Measurements from ENCODE around the gene SMPX. TPM values are rescaled to one million over a fixed set of nuclear protein-coding genes. Genes with fewer than 3 reads are reported as not detected.

The SMPX gene
- total RNA-seq, 1 donor from 2014 or later: not detected

GRCh38 chrX:21717802-21718201, 40.1 kb downstream of the SMPX start:
- no peak for DNase-seq (ENCODE audit: low spot score, unreplicated experiment)
- TF ChIP-seq CTCF (IDR thresholded peaks at IDR 0.05; ENCODE audit: unreplicated experiment): no peak
- H3K9me3 Mint-ChIP-seq (ENCODE audit: low read depth): peaks cover 6% of the 10 kb centered on the region
- H3K27ac Mint-ChIP-seq: no peak overlapping the region
- no peaks in the 10 kb centered on the region for H3K27me3 Mint-ChIP-seq
- no peaks in the 10 kb centered on the region for H3K36me3 Mint-ChIP-seq (ENCODE audit: insufficient read depth)
- H3K4me1 Mint-ChIP-seq (ENCODE audit: low read depth): no peaks in the 10 kb centered on the region
- no peak overlapping the region for H3K4me3 Mint-ChIP-seq (ENCODE audit: low read depth)

- H3K4me1 Mint-ChIP-seq (ENCODE audit: low read depth): no peaks in the 10 kb centered on the region
- no peak overlapping the region for H3K4me3 Mint-ChIP-seq (ENCODE audit: low read depth)
- peaks cover 6% of the 10 kb centered on the region for H3K9me3 Mint-ChIP-seq (ENCODE audit: low read depth)
- H3K36me3 Mint-ChIP-seq (ENCODE audit: insufficient read depth): no peaks in the 10 kb centered on the region
- H3K27me3 Mint-ChIP-seq: no peaks in the 10 kb centered on the region
- no peak for TF ChIP-seq CTCF (IDR thresholded peaks at IDR 0.05; ENCODE audit: unreplicated experiment)
- H3K27ac Mint-ChIP-seq: no peak overlapping the region
- DNase-seq (ENCODE audit: low spot score, unreplicated experiment): no peak
These were observed 42.1 kb downstream of the SMPX start for GRCh38 chrX:21715825-21716224.

GRCh38 chrX:21715337-21715736, 42.6 kb downstream of the SMPX start:
- Mint-ChIP-seq H3K27me3 (no peaks in the 10 kb centered on the region), H3K27ac (no peak overlapping the region), H3K36me3 (ENCODE audit: insufficient read depth) (no peaks in the 10 kb centered on the region), H3K9me3 (ENCODE audit: low read depth) (peaks cover 6% of the 10 kb centered on the region), H3K4me1 (ENCODE audit: low read depth) (no peaks in the 10 kb centered on the region), H3K4me3 (ENCODE audit: low read depth) (no peak overlapping the region)
- no peak for DNase-seq (ENCODE audit: low spot score, unreplicated experiment)
- no peak for TF ChIP-seq CTCF (IDR thresholded peaks at IDR 0.05; ENCODE audit: unreplicated experiment)

- Mint-ChIP-seq H3K4me1 (ENCODE audit: low read depth) (no peaks in the 10 kb centered on the region), H3K36me3 (ENCODE audit: insufficient read depth) (no peaks in the 10 kb centered on the region), H3K9me3 (ENCODE audit: low read depth) (peaks cover 6% of the 10 kb centered on the region), H3K27me3 (no peaks in the 10 kb centered on the region), H3K27ac (no peak overlapping the region), H3K4me3 (ENCODE audit: low read depth) (no peak overlapping the region)
- no peak for DNase-seq (ENCODE audit: low spot score, unreplicated experiment)
- TF ChIP-seq CTCF (IDR thresholded peaks at IDR 0.05; ENCODE audit: unreplicated experiment): no peak
These were observed 46.1 kb downstream of the SMPX start for GRCh38 chrX:21711848-21712197.

GRCh38 chrX:21711129-21711847, 46.6 kb downstream of the SMPX start:
- no peaks in the 10 kb centered on the region for H3K4me1 Mint-ChIP-seq (ENCODE audit: low read depth)
- no peak overlapping the region for H3K27ac Mint-ChIP-seq
- no peaks in the 10 kb centered on the region for H3K27me3 Mint-ChIP-seq
- DNase-seq (ENCODE audit: low spot score, unreplicated experiment): no peak
- TF ChIP-seq CTCF (IDR thresholded peaks at IDR 0.05; ENCODE audit: unreplicated experiment): no peak
- no peak overlapping the region for H3K4me3 Mint-ChIP-seq (ENCODE audit: low read depth)
- H3K9me3 Mint-ChIP-seq (ENCODE audit: low read depth): peaks cover 6% of the 10 kb centered on the region
- no peaks in the 10 kb centered on the region for H3K36me3 Mint-ChIP-seq (ENCODE audit: insufficient read depth)
